Right renal pelvis (tissue), 4 donors: ENCODE data around the gene CAMK2G. TPM values are rescaled to one million over a fixed set of nuclear protein-coding genes. Genes with fewer than 3 reads are reported as not detected.

ENCODE experiments used
- DNase-seq, 4 donors: peaks; one replicate each; pipeline ENCODE4 v3.0.0-alpha.2; 2013; ENCODE audit warnings: low read depth in 4 of 4, low spot score in 3 of 4, missing footprints in 1 of 4
- polyA plus RNA-seq, 4 donors: library from polyadenylated mRNA; unstranded; fragments of 120-200 nt; gene quantifications; one replicate each; pipeline ENCODE4 v1.2.1, GENCODE V29; 2013; ENCODE audit not compliant: insufficient read length in 4 of 4

CAMK2G gene
- polyA plus RNA-seq, 4 donors: 22.0 to 25.5 (median 22.6) TPM

DNA sequence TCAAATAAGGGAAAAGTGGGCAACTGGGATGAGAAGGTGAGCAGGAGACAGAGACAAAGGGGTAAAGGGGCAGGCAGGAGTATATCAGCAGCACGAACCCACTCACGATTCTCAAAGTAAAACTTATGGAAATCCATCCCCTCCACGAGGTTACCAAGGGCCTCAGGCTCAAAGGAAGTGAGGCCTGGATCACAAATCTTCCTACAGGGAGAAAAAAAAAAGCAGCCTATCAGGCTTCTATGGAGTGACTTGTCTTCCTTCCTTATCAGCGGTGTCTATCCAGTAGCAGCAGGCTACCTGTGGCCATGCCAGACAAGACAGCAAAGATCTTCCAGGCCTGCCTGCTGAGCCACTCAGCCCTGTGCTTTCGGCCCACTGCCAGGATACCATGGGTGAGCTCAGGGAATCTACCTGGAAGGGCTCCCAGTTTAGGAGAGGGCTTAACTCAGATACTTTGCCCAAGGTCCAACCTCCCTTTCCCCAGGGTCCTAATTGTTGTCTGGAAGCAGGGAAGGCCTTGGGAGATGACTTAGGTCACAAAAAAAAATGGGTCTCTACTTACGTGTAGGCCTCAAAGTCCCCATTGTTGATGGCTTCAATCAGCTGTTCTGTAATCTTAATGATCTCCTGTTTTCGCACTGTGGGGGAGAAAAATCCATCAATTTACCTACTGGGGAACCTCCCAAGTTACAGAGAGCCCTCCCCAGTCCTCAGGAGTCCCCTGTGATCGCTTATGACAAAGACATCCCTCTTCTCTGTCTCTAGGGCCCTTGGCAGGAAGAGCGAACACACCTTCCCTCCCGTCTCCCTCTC is 57.2 kb downstream of the CAMK2G start:
- DNase-seq: no peak

DNA sequence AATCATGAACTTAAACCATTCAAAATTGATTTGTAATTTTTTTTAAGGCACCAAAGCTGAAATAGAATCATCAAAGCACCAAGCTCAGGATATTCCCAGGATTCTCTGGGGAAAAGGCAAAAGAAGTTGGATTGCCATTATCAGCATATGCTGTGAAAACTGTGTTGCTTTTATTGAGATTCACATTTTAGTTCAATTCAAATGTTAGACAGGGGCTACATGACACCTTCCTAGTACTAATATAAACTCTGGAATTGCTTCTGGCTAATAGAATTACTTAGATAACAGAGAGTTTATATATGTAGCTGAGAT is 58.7 kb downstream of the CAMK2G start:
- DNase-seq: no peak

DNA sequence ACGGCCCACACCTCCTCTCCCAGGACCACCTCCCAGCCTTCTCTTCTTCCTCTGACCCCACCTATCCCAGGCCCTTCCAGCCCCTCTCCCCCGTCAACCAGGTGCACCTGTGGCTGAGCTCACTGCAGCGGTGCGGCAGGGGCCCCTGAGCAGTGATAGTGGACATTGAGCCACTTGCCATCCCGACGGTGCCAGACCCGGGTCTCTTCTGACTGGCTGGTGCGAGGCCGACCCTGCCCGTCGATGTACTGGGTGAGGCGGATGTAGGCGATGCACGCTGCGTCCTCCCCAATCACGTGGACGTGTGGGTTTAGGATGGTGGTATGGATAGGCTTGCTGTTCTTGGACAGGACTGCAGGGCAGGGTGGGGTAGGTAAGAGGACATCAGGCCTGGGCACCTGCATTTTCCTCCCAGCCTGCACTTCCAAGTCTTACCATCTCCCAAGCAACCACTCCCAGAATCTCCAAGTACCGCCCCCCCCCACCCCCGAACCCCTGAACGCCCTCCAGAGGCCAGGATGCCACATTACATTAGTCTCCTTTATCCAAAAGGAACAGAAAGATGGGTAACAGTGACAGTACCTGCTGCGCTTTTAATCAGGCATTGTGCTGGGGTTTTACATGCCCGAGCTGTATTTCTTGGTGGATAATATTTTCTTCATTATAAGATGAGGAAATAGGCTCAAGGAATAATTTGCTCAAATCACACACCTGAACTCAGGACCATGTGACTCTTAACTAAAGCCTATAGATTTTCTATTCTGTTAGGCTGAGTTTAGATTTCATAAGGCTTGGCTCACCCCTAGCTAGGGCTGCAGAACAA is 59.2 kb downstream of the CAMK2G start:
- DNase-seq: no peak

DNA sequence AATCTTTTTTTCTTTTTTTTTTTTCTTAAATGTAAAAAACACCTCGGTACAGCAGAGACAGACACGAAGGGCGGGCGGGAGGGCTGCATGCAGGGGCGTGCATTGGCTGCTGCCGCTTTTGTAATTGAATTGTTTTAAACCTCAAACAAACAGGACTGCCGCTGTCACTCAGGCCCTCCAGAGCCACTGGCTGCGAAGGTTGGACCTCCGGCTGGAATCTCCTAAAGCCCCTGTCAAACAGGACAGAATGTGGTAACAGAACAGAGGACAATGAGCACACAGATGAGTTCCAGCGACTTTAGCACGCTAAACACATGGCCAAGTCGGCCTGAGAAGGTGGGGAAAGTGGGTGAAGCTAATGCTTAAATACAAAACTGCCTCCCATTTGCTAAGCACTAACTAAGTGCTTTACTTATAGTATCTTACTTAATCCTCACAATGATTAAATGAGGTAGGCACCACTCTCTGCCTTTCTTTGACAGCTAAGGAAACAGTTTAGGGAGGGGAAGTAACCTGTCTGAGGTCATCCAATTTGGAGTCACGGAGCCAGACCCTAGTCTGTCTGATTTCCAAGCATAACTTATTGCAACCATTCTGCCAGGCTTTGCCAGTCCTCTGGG is 60.0 kb downstream of the CAMK2G start:
- DNase-seq: no peak

DNA sequence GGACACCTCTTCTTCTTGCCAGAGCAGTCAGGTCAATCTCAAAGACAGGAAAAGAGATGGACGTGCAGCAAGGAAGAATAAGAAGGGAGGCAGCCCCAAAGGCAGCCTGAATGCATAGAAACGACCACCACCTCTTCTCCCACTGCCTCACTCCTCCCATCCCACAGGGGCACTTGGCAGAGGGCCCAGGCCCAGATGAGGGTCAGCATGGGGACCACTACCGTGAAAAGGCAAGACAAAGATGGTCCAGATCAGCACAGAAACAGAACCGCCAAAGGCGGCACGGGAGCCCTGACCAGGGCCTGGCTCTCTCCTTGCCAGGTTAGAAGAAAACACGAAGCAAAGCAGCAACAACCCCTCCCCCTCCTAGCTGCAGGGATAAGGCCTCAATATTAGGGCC is 61.0 kb downstream of the CAMK2G start:
- DNase-seq: no peak

DNA sequence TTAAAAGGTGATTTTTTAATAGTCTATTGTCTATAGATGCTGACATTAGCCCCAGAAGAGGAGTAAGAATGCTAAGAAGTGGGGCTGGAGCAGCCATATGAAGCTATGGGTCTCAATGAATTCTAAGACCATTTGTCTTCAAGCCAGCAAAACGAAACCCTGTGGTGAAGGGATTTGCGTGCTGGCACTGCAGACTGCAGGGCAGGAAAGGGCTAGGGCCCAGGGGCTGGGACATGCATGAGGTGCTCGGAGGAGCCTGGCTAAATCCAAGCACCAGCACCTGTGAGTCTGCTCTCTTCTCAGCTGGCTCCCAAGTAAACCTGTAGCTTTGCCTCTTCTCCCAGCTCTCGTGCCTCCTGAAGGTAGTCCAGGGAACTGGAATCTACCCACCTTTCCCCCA is 61.7 kb downstream of the CAMK2G start:
- DNase-seq: no peak

DNA sequence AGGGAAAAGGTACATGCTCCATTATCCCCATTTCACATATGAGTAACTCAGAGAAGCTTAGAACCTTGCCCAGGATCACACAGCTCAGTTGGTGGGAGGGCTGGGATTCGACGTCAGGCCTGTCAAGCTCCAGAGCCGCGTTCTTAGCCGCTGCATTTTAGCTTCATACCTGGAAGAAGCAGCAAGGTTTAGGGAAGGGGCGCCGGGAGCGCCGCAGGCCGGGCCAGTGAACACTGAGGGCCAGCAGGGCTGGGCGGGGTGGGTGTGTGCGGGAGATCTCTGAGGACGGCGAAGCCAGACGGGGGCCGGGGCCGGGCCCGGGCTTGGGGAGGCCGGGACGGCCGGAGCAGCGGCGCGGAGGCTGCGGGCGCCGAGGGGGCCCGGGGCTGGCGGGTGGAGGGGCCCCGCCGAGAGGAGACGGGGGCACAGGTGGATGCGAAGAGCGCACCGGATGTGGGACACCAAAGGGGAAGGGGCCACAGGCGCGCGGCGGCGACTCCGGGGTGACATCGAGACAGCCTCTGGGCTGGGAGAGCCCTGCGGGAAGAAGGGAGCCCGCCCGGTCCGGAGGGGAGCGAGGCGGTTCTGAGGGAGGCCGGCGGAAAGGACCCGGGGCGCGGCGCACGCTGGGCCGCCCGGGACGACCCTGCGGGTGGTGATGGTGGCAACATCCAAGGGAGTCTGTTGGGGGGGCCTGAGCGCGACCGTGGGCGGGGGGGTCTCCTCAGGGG is 63.5 kb downstream of the CAMK2G start:
- no peak for DNase-seq

DNA sequence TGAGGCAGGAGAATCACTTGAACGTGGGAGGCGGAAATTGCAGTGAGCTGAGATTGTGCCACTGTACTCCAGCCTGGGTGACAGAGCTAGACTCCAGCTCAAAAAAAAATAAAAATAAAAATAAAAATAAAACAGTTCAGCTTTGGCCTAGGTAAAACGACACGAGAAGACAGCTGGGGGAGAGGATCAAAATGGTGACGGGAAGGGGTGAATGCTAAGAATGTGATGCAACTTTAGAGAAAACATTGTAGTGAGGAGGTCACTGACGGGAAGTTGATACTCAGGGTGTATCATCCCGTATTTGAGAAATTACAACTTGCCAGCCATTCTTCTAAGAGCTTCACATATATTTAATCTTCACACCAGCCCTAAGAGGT is 64.0 kb downstream of the CAMK2G start:
- DNase-seq: no peak

DNA sequence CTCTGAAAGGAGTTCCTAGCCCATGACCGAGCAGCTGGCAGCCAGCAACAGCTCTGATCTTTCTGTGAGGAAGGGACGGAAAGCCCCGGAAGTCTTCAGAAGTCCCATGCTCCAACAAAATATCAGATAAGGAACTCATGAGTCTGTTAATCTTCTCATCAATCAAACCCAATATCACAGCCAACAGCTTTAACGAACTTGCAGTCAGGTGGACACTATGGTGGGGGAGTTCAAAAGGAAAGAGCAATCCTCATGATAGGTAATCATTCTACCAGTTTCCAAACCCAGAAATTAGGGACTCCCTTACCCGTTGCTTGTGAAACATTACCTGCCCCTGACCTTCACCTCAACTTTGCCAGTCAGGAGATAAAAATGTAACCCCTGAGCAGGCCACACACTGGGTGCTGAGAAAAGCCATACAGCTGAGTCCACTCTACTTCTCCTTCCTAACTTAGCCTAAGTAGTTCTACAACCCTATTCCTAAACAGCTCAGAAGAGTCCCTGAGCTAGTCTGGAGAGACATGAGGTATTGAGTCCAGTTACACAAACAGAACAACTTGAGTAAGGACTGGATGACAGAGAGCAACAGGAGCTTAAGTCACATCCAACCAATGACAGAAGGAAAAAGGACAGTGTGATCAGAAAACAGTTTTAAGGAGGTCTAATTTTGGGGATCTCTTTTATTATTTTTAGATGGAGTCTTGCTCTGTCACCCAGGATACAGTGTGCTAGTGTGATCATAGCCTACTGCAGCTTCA is 65.1 kb downstream of the CAMK2G start:
- DNase-seq: no peak

DNA sequence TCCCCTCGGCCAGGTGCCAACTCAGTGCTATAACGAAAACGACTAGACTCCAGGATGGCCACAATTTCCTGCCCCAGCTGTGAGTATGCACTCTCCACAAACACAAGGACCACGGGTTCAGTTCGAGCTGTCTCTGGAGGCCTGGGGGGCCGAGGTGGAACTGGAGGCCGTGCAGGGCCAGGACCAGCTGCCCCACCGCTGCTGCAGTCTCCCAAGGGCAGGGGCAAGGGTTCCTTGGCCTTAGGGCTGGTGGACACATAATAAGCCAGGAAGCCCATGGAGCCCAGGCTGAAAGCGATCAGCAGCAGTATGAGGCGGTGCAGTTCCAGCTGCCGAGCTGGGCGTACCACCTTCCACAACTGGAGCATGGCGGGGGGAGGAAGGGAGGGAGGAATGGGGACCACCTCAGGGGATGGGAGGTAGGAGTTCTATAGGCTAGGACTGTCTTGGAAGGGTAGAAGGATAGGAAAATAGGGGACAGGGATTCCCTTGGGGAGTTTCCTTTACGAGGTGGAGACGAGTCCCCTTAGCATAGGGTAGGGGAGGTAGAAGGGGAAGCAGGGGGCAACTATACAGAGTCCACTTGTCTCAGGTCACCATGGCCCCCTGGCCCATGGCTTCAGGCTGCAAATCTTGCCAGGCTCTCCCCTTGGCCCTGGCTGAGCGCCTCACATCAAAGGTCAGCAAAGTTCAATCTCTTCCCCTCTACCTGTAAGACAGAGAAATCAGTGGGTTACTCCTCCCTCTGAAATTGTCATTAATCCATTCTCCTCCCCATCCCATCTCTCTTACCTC is 66.1 kb downstream of the CAMK2G start:
- no peak for DNase-seq

DNA sequence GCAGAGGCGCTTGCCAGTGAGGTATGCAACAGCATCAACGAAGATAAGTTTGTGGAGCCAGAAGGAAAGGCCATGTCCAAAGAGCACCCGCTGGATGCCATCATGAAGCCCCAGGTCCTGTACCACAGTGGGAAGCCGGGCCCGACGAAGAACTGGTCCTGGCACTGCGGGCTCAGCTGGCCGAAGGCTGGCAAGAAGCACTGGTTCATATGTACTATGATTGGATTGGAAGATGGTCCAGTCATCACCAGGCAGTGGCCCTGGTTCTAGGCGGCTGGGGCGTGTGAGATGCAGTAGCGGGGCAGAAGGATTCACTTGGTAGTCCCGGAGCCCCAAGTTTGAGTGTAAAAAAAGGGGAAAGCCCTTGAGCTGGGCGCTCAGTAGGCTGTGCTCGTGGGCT is 66.9 kb downstream of the CAMK2G start:
- no peak for DNase-seq

DNA sequence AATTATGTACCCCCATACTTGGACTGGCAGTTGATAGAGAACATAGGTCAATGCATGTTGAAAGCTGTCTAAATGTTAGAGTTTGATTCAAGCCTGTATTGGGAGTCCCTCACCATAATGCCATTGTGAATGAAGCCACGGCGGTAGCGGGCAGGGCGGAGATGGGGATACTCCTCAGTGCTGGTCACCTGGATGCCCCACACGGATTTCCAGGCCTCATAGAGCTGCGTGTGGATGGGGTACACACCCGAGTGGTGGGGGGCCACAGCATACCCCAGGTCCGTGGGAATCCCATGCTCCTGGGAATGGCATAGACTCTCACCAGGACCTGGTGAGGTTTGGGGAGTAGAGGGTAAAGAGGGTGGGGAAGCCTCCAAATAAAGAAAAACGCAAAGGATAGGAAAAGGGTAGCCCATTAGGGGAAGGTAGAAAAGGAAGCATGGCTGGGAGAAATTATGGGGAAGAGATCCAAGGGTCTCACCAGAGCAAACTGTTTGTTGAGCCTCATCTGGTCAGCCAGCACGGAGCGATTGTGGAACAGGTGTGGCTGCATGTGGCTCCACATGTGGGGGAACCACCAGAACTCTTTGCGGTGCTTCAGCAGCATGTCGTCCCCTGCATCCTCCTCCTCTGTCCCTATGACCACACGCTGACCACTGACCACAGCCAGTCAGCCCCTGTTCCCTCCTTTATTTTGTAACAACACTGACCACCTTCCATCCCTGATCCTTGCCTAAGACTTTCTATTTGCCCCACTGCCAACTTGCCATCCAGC is 68.0 kb downstream of the CAMK2G start:
- DNase-seq: no peak

DNA sequence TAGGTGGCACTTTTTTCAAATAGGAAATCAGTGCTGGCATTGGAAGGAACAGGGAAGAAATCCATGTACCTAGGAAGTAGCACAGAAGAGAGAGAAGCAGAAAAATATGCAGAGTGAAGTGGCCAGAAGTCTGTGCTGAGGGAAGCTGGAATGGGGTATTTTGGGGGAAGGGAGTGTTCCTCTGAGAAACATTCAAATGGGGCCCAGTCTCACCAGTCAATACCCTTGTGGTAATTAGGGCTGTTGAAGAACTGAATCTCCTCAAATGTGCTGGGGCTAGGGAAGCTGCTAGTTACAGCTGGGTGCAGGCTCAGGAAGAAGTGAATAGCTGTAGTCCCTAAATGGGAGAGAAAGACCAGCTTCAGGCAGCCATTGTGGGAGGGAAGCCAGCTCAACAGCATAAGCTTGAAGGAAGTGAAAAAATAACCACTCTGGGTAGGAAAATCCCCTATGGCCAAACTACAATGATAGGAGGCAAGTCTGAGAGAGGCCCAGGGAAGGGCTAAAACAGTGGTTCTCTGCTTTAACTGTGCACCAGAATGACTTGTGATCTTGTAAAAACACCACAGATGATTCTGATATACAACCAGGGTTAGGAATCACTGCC is 70.6 kb downstream of the CAMK2G start:
- no peak for DNase-seq

DNA sequence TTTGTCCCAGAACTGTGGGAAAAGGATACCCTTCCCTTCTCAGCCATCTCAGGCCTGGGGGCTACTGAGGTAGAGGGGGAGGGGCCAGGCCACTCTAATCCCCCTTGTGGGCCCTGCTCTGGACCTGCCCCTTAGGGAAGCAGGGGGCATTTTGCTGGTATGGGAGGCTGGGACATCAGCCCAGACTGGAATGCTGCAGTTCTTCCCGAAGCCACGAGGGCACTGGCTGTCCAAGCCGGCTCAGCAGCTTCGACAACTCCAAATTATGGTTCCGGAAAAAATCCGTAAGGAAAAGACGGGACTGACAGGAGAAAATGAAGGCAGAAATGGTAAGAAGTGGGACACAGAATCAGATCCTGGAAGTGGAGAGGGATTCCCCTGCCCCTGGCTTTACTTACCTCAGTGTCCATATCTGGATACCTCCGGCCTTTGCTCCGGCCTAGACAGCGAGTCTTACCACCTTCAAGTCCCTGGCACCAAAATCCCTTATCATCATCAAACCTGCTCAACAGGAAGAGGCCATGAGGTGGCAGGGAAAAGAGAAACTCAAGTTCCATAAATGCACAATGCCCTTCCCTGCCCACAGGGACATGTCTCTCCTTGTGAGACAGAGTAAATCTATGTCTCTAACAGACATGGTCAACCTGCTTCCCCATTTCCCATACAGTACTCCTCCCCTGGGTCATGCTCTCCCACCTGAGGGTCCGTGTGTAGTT is 71.9 kb downstream of the CAMK2G start:
- no peak for DNase-seq

DNA sequence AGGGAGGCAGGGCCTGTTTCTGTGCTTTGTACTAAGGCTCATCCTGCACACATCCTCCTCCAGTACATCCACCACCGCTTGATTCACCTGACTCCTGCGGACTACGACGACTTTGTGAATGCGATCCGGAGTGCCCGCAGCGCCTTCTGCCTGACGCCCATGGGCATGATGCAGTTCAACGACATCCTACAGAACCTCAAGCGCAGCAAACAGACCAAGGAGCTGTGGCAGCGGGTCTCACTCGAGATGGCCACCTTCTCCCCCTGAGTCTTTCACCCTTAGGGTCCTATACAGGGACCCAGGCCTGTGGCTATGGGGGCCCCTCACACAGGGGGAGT is 73.1 kb downstream of the CAMK2G start:
- no peak for DNase-seq

DNA sequence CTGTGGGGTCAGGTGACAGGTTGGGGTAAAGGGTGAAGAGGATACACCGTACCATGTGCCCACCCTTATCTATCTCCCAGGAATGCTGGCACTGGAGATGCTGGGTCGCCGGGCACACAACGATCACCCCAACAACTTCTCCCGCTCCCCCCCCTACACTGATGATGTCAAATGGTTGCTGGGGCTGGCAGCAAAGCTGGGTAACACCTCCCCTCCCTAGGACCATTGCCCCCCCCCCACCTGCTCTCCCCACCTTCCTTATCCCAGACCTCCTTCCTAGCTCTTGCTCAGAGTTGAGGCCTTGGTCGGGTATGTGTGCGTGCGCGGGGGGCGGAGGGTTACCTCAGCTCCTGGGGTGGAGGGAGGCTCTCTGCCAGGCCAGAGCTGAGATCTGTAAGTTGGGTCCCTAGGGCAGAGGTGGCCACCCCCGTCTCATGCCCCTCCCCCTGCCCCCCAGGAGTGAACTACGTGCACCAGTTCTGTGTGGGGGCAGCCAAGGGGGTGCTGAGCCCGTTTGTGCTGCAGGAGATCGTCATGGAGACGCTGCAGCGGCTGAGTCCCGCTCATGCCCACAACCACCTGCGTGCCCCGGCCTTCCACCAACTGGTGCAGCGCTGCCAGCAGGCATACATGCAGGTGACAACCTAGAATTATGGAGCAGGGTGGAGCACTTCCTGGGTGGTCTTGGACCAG is 73.6 kb downstream of the CAMK2G start:
- DNase-seq: no peak

DNA sequence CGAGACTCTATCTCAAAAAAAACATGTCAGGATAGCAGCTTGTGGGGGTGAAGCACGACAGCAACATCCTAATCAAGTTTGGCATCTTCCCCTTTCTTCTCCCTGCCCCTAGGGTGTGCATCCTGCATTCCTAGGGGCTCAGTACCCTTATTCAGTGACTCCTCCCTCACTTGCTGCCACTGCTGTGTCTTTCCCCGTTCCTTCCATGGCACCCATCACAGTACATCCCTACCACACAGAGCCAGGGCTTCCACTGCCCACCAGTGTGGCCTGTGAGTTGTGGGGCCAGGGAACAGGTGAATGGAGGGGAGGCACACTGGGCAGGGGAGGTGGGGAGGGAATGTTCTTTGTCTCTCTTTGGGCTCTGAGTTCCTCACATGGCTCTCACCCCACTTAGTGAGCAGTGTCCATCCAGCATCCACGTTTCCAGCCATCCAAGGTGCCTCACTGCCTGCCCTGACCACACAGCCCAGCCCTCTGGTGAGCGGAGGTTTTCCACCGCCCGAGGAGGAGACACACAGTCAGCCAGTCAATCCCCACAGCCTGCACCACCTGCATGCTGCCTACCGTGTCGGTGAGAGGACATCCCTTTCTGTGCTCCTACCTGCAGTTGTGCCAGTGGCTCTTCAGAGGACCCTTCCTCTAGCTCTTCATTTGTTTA is 74.3 kb downstream of the CAMK2G start:
- no peak for DNase-seq
